GM19099 (cell line): ENCODE measurements around the gene ZNF692.

Experiments used
- POLR2A ChIP-seq: IDR thresholded peaks from 3 replicates; pipeline ENCODE4 v1.6.1; 2011; ENCODE audit warnings: low read depth; ENCODE audit not compliant: insufficient read length; ENCODE audit errors: extremely low read depth

Gene ZNF692

GRCh38 chr1:248858891-248859889 is at the start of gene ZNF692:
Gene ZNF692, minus strand, starts transcription at chr1:248859085. Its CDS starts 776 bp downstream, at chr1:248858309.
- TF ChIP-seq POLR2A = peak; percentile 95

- no peak for TF ChIP-seq POLR2A
Measured at GRCh38 chr1:248906753-248907661, 48.1 kb upstream of the ZNF692 start.

- TF ChIP-seq POLR2A = peak; percentile 96
Measured at GRCh38 chr1:248906009-248906752, 47.3 kb upstream of the ZNF692 start, which contains the start of gene PGBD2. Gene PGBD2, plus strand, starts transcription at chr1:248906235. Its CDS starts 7,628 bp downstream, at chr1:248913863.

DNA sequence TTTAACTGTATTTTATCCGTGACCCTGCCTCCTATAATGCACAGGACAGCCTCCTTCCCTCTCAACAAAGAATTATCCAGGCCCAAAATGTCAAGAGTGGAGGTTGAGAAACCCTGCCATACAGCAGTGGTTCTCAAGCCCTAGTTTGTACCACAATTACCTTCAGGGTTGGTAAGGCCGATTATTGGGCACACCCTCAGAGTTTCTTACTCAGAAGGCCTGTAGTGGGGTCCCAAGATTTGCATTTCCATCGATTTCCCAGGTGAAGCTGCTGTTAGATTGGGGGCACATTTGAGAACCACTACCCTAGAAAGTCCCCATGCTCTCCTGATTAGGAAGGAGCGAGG is 46.8 kb upstream of the ZNF692 start:
- no peak for TF ChIP-seq POLR2A

DNA sequence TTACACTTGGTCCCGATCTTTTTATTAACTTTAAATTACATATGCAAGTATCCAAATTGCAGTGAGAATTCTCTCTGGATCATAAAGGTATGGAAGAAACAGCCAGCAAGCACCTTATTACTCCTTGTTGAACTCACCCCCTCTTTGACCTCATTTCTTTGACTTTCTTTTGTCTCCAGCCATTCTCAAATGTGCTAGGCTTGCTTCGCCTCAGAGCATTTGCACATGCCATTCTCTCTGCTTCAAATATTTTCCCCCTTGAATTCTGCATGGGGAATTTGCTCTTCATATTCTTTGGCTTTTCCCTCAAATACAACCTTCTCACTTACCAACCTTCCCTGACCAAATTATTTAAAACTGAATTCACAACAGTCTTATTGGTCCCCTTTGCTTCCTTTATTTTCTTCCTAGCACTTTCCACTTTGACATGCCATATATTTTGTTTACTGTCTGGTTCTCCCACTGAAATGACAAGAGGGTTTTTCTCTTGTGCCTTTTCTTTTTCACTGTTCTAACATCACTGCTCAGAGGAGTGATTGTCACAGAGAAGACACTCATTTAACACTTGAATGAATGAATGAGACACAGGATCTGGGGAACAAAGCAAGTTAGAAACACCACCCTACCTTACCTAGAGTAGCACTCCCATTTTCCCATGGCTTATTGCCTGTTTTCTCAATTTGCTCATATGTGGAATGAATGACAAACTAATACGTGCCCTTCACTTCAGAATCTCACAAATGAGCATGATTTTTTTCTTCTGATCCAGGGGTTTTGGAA is 45.7 kb upstream of the ZNF692 start:
- TF ChIP-seq POLR2A = no peak

GRCh38 chr1:248901578-248901977 is 42.7 kb upstream of the ZNF692 start:
- no peak for TF ChIP-seq POLR2A

- TF ChIP-seq POLR2A = no peak
Measured at GRCh38 chr1:248900637-248901036, 41.8 kb upstream of the ZNF692 start.

DNA sequence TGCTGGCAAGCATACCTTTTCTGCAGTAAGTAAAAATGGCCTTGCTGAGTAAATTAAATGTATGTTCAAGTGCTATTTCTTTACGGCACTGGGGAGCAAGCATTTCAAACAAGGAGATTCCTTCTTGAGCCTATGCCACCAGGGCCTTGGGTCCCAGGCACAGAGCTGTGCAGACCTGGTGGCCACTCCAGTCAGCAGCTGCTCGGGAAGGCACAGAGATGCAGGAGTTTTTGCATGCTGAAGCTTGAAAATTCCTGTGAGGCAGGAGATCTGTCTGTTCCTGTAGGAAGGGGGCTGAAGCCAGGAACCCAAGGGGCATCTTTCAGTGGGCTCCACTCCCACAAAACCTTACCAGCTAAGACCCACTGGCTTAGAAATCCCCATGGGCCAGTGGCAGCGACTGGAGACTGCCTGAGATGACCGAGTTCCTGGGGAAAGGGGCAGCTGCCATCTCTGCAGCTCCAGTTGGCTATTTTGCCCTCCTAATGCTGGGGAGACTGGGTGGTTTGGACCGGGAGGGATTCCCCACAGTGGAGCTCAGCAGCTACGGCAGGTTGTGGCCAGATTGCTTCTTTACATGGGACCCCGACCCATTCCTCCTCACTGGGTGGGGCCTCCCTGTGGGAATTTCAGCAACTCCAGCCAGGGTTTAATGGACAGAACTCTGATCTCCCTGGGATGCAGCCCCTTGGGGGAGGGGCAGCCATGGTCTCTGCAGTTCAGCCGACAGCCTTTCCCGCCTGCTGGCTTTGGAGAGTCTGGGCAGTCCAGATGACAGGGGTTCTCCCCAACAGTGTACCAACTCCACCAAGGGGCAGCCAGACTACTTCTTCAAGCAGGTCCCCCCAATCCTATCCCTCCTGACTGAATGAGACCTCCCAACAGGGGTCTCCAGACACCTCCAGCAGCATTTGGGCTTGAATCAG is 38.8 kb upstream of the ZNF692 start:
- TF ChIP-seq POLR2A = no peak

DNA sequence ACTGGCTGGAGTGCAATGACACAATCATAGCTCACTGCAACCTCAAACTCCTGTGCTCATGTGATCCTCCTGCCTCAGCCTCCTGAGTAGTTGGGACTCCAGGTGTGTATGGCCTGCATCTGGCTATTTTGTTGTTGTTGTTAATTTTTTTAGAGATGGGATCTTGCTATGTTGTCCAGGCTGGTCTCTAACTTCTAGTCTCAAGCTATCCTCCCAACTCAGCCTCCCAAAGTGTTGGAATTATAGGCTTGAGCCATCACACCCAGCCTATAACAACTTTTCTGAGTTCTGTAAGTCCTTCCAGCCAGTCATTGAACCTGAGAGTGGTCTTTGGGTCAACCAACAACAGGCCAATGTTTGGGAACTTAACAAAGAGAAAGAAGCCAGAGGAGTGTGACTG is 36.0 kb upstream of the ZNF692 start:
- TF ChIP-seq POLR2A = no peak

GRCh38 chr1:248892590-248892989 is 33.7 kb upstream of the ZNF692 start:
- TF ChIP-seq POLR2A = no peak

DNA sequence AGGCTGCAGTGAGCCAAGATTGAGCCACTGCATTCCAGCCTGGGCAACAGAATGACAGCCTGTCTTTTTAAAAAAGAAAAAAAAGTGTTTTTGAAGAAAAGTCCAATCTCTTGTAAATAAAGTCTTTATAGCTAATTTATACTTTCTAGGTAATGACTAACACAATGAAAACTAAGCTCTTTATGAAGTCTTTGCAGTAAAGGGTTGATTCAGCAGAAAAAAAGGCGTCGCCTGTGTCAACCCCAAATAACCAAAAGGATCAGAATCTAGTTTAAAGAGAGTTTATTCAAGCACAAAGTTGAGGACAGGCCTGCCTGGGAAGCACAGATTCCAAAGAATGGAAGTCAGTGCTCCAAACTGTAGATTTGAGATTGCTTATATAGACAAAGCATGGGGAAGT is 32.9 kb upstream of the ZNF692 start:
- no peak for TF ChIP-seq POLR2A

GRCh38 chr1:248890549-248891498 is 31.9 kb upstream of the ZNF692 start:
- TF ChIP-seq POLR2A = no peak

DNA sequence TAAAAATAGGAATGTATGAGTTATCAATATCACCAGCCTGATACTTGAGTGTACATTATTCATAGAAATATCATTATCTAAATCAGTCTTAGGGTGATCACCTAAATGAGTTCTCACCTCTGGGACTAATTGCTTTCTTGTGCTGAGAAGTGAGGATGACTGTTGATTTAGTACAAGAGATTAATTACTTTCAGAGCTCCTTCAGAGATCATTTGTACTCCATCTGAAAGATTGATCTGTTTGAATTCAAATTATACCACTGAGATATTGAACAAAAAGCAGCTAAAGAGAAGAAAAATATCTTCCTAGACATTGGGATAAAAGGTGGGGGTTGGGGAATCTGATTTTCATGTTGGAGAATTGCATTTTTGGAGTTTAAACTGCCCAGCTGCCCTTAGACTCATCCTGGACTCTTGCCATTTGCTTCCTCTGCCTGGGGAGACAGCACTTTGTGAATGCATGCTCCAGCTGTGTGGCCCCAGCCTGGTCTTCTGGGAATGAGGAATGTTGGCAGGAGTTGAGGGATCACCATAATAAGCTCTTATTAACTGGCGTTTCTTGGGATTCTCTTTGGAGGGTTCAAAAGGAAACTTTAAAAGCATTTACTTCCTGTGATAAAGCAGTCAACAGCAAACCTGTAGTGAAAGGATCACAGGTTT is 27.5 kb upstream of the ZNF692 start:
- no peak for TF ChIP-seq POLR2A
